Omental fat pad (tissue), 4 donors: ENCODE measurements around the gene CCL17. TPM values are rescaled to one million over a fixed set of nuclear protein-coding genes. Genes with fewer than 3 reads are reported as not detected.

Source experiments
- ATAC-seq: fragments of 150-250 bp; one replicate; pipeline ENCODE4 v1.9.1; 2016; ENCODE audit warnings: mild to moderate bottlenecking, moderate library complexity; ENCODE audit not compliant: low FRiP score
- DNase-seq: peaks from one replicate; pipeline ENCODE4 v3.0.0-alpha.2; 2019; ENCODE audit warnings: low spot score
- CTCF ChIP-seq, 3 donors: fragments of 450-650 bp; IDR thresholded peaks; one replicate each; pipeline ENCODE4 v1.5.1; 2016 to 2017; ENCODE audit warnings: antibody characterized with exemption in 3 of 3, mild to moderate bottlenecking in 3 of 3, moderate library complexity in 2 of 3
- total RNA-seq, 4 donors: library from RNA; depleted of rRNA; stranded (reverse); fragments of >200 nt; gene quantifications; one replicate each; pipeline ENCODE4 v1.1.0, GENCODE V29; 2016

The CCL17 gene
- not detected for total RNA-seq

- ATAC-seq: no peak
- no peak for TF ChIP-seq CTCF (IDR thresholded peaks at IDR 0.05)
- no peak for DNase-seq
Observed at GRCh38 chr16:57403965-57404817, at the start of gene CCL17. Gene CCL17 (plus strand): TSS chr16:57404767. CDS start chr16:57413933, 9,166 bp downstream.

- DNase-seq (no peak), ATAC-seq (no peak)
- no peak for TF ChIP-seq CTCF (IDR thresholded peaks at IDR 0.05)
Observed at GRCh38 chr16:57355898-57356414, 48.6 kb upstream of the CCL17 start.

- TF ChIP-seq CTCF (IDR thresholded peaks at IDR 0.05): no peak
- ATAC-seq: no peak
- no peak for DNase-seq
Observed at GRCh38 chr16:57356547-57356946, 48.0 kb upstream of the CCL17 start.

- TF ChIP-seq CTCF (IDR thresholded peaks at IDR 0.05): no peak
- DNase-seq: no peak
- ATAC-seq: no peak
Observed at GRCh38 chr16:57357330-57358085, 47.1 kb upstream of the CCL17 start.

GRCh38 chr16:57358086-57358420 lies 46.5 kb upstream of the CCL17 start:
- ATAC-seq (no peak), DNase-seq (no peak)
- TF ChIP-seq CTCF (IDR thresholded peaks at IDR 0.05): no peak

GRCh38 chr16:57358527-57359095 lies 46.0 kb upstream of the CCL17 start, which contains the start of gene CCL22:
Gene CCL22 (plus strand): TSS chr16:57358783. CDS start chr16:57358817, 34 bp downstream.
- no peak for DNase-seq
- TF ChIP-seq CTCF (IDR thresholded peaks at IDR 0.05): no peak
- ATAC-seq: no peak
